DOHH2 (cell line): Measurements from ENCODE around the gene RPL9.
"Not testable (repeated sequence)": the region's sequence is repeated elsewhere in the genome, so short reads cannot be mapped to it uniquely, and the experiment has no call there.

Source experiments
- EZH2phosphoT487 ChIP-seq: fragments of 200-600 bp; sonication (generic); IDR thresholded peaks from 2 replicates; pipeline ENCODE4 v1.6.1; 2017; ENCODE audit warnings: borderline replicate concordance, mild to moderate bottlenecking, antibody characterized with exemption, low read length, moderate library complexity, mixed read lengths
- TF ChIP-seq, protein P1 (sequence below): fragments of 200-600 bp; sonication (generic); IDR thresholded peaks from one replicate; pipeline ENCODE4 v1.5.1; 2014; ENCODE audit warnings: antibody characterized with exemption, mild to moderate bottlenecking, low read depth, low read length; ENCODE audit not compliant: poor library complexity, severe bottlenecking

DNA sequence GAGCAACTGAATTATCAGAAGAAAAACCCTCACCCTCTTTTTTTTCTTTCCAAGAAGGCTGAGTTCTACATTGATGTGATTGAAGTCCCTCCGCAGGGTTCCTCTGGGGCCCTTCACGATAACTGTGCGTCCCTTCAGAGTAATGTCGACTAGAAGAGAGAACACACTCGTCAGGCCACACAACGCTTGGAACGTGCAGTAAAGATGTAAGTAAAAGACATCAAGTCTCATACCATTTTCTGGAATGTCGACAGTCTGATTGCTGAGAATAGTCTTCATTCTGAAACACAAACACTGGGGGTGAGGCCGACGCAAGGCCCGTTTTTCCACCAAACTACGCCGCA lies 589 bp downstream of the RPL9 start:
- TF ChIP-seq EZH2phosphoT487, result not testable (repeated sequence)
- TF ChIP-seq, protein P1, sequence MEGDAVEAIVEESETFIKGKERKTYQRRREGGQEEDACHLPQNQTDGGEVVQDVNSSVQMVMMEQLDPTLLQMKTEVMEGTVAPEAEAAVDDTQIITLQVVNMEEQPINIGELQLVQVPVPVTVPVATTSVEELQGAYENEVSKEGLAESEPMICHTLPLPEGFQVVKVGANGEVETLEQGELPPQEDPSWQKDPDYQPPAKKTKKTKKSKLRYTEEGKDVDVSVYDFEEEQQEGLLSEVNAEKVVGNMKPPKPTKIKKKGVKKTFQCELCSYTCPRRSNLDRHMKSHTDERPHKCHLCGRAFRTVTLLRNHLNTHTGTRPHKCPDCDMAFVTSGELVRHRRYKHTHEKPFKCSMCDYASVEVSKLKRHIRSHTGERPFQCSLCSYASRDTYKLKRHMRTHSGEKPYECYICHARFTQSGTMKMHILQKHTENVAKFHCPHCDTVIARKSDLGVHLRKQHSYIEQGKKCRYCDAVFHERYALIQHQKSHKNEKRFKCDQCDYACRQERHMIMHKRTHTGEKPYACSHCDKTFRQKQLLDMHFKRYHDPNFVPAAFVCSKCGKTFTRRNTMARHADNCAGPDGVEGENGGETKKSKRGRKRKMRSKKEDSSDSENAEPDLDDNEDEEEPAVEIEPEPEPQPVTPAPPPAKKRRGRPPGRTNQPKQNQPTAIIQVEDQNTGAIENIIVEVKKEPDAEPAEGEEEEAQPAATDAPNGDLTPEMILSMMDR, result not testable (repeated sequence)
